Measurements from ENCODE around the gene SCAMP2. TPM values are rescaled to one million over a fixed set of nuclear protein-coding genes. Genes with fewer than 3 reads are reported as not detected.

Gene SCAMP2
- total and polyA plus RNA-seq, 4 donors, result 21.7 to 42.5 (median 29.1) TPM

- H3K27me3 ChIP-seq (ENCODE audit: control insufficient read depth in 4 of 4, insufficient read depth in 4 of 4, low read length in 3 of 4), result peaks cover 0 to 2% (median 0%) of the 10 kb centered on the region in 4 donors
- H3K9ac ChIP-seq (ENCODE audit: low read depth in 1 of 2, low read length in 2 of 2), result no peak overlapping the region
- H3K9me3 ChIP-seq (ENCODE audit: control insufficient read depth in 4 of 4, low read length in 3 of 4), result no peaks in the 10 kb centered on the region
- WGBS, result 80% methylated on average over 4 of the region's 4 CpGs
- TF ChIP-seq RAD21 (IDR thresholded peaks at IDR 0.05) (no peak), CTCF (IDR thresholded peaks at IDR 0.05; ENCODE audit: low read depth, low read length, missing input control) (no peak), SP1 (IDR thresholded peaks at IDR 0.05) (no peak), RXRA (IDR thresholded peaks at IDR 0.05) (no peak), REST (IDR thresholded peaks at IDR 0.05) (no peak)
- no peak overlapping the region for H3K4me3 ChIP-seq (ENCODE audit: low read depth in 1 of 3, low read length in 3 of 3)
- H3K4me1 ChIP-seq (ENCODE audit: control insufficient read depth in 4 of 4, insufficient read depth in 4 of 4, low read length in 3 of 4), result no peaks in the 10 kb centered on the region
- no peak for DNase-seq (ENCODE audit: low spot score)
- no peak overlapping the region for H3K27ac ChIP-seq (ENCODE audit: low read depth in 1 of 2, low read length in 2 of 2)
- H3K36me3 ChIP-seq (ENCODE audit: control insufficient read depth in 4 of 4, insufficient read depth in 3 of 4, low read depth in 1 of 4, low read length in 3 of 4), result peaks cover 0 to 12% (median 3%) of the 10 kb centered on the region in 4 donors
Observed at GRCh38 chr15:74832826-74833225, 40.3 kb downstream of the SCAMP2 start.

- Histone ChIP-seq H3K9ac (ENCODE audit: low read depth in 1 of 2, low read length in 2 of 2) (no peak overlapping the region), H3K4me1 (ENCODE audit: control insufficient read depth in 4 of 4, insufficient read depth in 4 of 4, low read length in 3 of 4) (no peaks in the 10 kb centered on the region), H3K27ac (ENCODE audit: low read depth in 1 of 2, low read length in 2 of 2) (no peak overlapping the region), H3K27me3 (ENCODE audit: control insufficient read depth in 4 of 4, insufficient read depth in 4 of 4, low read length in 3 of 4) (peaks cover 0 to 3% (median 1%) of the 10 kb centered on the region in 4 donors), H3K36me3 (ENCODE audit: control insufficient read depth in 4 of 4, insufficient read depth in 3 of 4, low read depth in 1 of 4, low read length in 3 of 4) (peaks cover 0 to 7% (median 2%) of the 10 kb centered on the region in 4 donors), H3K9me3 (ENCODE audit: control insufficient read depth in 4 of 4, low read length in 3 of 4) (no peaks in the 10 kb centered on the region), H3K4me3 (ENCODE audit: low read depth in 1 of 3, low read length in 3 of 3) (no peak overlapping the region)
- WGBS, result 69% methylated on average over 15 of the region's 15 CpGs
- no peak for DNase-seq (ENCODE audit: low spot score)
- TF ChIP-seq CTCF (IDR thresholded peaks at IDR 0.05; ENCODE audit: low read depth, low read length, missing input control), result no peak
- TF ChIP-seq HNF4A (conservative IDR thresholded peaks at IDR 0.05), result no peak
- no peak for TF ChIP-seq NR2F2 (IDR thresholded peaks at IDR 0.05)
- no peak for TF ChIP-seq JUND (IDR thresholded peaks at IDR 0.05)
- TF ChIP-seq HNF4G (IDR thresholded peaks at IDR 0.05), result no peak
- TF ChIP-seq SP1 (IDR thresholded peaks at IDR 0.05), result no peak
- TF ChIP-seq, protein P1, sequence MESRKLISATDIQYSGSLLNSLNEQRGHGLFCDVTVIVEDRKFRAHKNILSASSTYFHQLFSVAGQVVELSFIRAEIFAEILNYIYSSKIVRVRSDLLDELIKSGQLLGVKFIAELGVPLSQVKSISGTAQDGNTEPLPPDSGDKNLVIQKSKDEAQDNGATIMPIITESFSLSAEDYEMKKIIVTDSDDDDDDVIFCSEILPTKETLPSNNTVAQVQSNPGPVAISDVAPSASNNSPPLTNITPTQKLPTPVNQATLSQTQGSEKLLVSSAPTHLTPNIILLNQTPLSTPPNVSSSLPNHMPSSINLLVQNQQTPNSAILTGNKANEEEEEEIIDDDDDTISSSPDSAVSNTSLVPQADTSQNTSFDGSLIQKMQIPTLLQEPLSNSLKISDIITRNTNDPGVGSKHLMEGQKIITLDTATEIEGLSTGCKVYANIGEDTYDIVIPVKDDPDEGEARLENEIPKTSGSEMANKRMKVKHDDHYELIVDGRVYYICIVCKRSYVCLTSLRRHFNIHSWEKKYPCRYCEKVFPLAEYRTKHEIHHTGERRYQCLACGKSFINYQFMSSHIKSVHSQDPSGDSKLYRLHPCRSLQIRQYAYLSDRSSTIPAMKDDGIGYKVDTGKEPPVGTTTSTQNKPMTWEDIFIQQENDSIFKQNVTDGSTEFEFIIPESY (IDR thresholded peaks at IDR 0.05), result no peak
- no peak for TF ChIP-seq MAX (IDR thresholded peaks at IDR 0.05)
- TF ChIP-seq, protein P2, sequence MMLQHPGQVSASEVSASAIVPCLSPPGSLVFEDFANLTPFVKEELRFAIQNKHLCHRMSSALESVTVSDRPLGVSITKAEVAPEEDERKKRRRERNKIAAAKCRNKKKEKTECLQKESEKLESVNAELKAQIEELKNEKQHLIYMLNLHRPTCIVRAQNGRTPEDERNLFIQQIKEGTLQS (IDR thresholded peaks at IDR 0.05), result no peak
- TF ChIP-seq REST (IDR thresholded peaks at IDR 0.05), result no peak
- no peak for TF ChIP-seq EGR1 (IDR thresholded peaks at IDR 0.05; ENCODE audit: low read depth in 2 of 2)
Observed at GRCh38 chr15:74831813-74832495, 41.2 kb downstream of the SCAMP2 start.

Measured in liver (tissue), 9 donors.